ENCODE data around the gene TBC1D28.
"Not testable (repeated sequence)": the region's sequence is repeated elsewhere in the genome, so short reads cannot be mapped to it uniquely, and the experiment has no call there.

- not testable (repeated sequence) for TF ChIP-seq ARNTL (CRISPR knock-in tag; IDR thresholded peaks at IDR 0.05; ENCODE audit: borderline replicate concordance, low read depth); RARB (CRISPR knock-in tag; IDR thresholded peaks at IDR 0.05); PPARA (CRISPR knock-in tag; IDR thresholded peaks at IDR 0.05; ENCODE audit: borderline replicate concordance); CREB5 (CRISPR knock-in tag; IDR thresholded peaks at IDR 0.05; ENCODE audit: low read depth); PATZ1 (CRISPR knock-in tag; IDR thresholded peaks at IDR 0.05; ENCODE audit: borderline replicate concordance); TCF4 (CRISPR knock-in tag; IDR thresholded peaks at IDR 0.05; ENCODE audit: borderline replicate concordance); ZNF70 (CRISPR knock-in tag; IDR thresholded peaks at IDR 0.05); TOX (CRISPR knock-in tag; IDR thresholded peaks at IDR 0.05; ENCODE audit: borderline replicate concordance); CSDC2 (CRISPR knock-in tag; IDR thresholded peaks at IDR 0.05); ESRRG (CRISPR knock-in tag; IDR thresholded peaks at IDR 0.05)
These were observed 19.2 kb downstream of the TBC1D28 start for GRCh38 chr17:18624862-18625501.

All from SK-N-SH treated with all-trans-retinoic acid at 6 μM for 48 hours (cell line).